Omental fat pad (tissue), 4 donors: ENCODE data around the gene CLASP1. TPM values are rescaled to one million over a fixed set of nuclear protein-coding genes. Genes with fewer than 3 reads are reported as not detected.

Experiments
- ATAC-seq: fragments of 150-250 bp; one replicate; pipeline ENCODE4 v1.9.1; 2016; ENCODE audit warnings: mild to moderate bottlenecking, moderate library complexity; ENCODE audit not compliant: low FRiP score
- DNase-seq: peaks from one replicate; pipeline ENCODE4 v3.0.0-alpha.2; 2019; ENCODE audit warnings: low spot score
- total RNA-seq, 4 donors: library from RNA; depleted of rRNA; stranded (reverse); fragments of >200 nt; gene quantifications; one replicate each; pipeline ENCODE4 v1.1.0, GENCODE V29; 2016
- TF ChIP-seq, protein P1 (sequence below), 3 donors: fragments of 450-650 bp; IDR thresholded peaks; one replicate each; pipeline ENCODE4 v1.5.1; 2016 to 2017; ENCODE audit warnings: antibody characterized with exemption in 3 of 3, mild to moderate bottlenecking in 3 of 3, moderate library complexity in 2 of 3

Gene CLASP1
- total RNA-seq, 4 donors from 2014 or later: 56.2 to 114 (median 64.5) TPM

DNA sequence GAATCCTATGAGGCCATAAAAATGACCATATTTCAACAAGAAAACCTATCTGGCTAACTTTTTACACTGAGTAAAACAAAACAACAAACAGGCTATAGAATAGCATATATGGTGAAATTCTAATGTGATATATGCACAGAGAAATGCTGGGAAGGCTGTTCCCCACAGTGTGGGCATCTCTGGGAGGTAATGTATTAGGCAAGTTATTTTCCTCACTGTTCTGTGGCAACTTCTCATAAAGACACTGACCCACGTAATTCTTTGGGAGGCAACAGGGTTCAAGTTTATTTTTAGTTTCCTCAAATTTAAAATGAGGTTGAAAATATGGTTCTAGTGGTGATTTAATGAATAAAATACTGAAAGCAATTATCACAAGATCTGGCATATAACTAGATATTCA lies 71.9 kb downstream of the CLASP1 start:
- ATAC-seq (no peak), DNase-seq (no peak)
- TF ChIP-seq, protein P1, sequence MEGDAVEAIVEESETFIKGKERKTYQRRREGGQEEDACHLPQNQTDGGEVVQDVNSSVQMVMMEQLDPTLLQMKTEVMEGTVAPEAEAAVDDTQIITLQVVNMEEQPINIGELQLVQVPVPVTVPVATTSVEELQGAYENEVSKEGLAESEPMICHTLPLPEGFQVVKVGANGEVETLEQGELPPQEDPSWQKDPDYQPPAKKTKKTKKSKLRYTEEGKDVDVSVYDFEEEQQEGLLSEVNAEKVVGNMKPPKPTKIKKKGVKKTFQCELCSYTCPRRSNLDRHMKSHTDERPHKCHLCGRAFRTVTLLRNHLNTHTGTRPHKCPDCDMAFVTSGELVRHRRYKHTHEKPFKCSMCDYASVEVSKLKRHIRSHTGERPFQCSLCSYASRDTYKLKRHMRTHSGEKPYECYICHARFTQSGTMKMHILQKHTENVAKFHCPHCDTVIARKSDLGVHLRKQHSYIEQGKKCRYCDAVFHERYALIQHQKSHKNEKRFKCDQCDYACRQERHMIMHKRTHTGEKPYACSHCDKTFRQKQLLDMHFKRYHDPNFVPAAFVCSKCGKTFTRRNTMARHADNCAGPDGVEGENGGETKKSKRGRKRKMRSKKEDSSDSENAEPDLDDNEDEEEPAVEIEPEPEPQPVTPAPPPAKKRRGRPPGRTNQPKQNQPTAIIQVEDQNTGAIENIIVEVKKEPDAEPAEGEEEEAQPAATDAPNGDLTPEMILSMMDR (IDR thresholded peaks at IDR 0.05): no peak

DNA sequence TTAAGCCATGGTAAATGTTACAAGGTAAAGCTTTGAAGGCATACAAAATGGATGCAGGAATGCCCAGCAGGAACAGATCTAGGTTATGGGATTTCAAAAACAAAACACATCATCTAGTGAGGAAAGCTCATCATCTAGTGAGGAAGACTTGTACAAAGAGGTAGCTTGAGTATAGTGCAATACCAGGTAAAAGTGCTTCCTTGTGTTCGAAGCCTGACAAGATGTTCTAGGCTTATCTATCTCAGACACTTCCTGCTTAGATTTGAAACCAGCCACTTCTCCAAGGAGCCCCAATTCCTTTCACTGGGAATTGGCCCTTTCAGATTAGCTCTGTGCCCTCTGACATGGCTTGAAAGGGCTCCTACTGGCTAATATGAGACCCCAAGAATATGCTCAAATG lies 73.0 kb downstream of the CLASP1 start:
- TF ChIP-seq, protein P1 (IDR thresholded peaks at IDR 0.05): no peak
- DNase-seq (no peak), ATAC-seq (no peak)

DNA sequence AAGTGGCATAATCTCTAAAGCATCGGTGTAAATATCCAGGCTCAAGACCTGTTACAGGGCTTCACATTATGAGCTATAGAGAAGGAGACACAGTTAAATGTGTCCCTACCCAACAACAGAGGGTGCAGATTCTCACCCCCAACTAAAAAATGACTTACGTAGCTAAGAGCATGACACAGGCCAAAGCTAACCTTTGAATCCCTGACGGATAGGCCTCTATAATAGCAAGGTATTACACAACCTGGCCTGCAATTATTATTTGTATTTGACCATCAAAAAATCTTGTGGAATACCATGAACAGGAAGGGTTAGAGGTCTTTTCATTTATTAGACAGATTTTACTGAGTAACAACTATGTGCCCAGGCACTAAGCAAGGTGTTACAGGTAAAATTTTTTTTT lies 73.5 kb downstream of the CLASP1 start:
- TF ChIP-seq, protein P1 (IDR thresholded peaks at IDR 0.05): no peak
- DNase-seq: no peak
- ATAC-seq: no peak

DNA sequence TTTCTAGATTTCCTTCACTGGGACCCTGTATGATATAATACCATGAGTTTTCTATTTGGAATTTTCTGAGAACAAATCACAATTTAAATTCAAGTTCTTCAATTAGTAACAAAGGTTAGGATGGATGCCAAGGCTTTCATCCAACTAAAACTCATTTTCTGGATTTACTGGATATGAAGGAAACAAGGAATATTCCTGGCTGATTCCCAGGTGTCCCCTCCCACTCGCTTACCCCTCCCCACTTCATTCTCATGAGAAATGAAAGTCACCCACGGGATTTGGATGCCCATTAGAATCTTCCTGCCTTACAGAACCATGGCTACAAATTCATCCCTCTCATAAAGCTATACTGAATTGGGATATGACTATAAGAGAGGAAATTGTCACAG lies 78.6 kb downstream of the CLASP1 start:
- no peak for DNase-seq
- ATAC-seq: no peak
- TF ChIP-seq, protein P1 (IDR thresholded peaks at IDR 0.05): no peak

DNA sequence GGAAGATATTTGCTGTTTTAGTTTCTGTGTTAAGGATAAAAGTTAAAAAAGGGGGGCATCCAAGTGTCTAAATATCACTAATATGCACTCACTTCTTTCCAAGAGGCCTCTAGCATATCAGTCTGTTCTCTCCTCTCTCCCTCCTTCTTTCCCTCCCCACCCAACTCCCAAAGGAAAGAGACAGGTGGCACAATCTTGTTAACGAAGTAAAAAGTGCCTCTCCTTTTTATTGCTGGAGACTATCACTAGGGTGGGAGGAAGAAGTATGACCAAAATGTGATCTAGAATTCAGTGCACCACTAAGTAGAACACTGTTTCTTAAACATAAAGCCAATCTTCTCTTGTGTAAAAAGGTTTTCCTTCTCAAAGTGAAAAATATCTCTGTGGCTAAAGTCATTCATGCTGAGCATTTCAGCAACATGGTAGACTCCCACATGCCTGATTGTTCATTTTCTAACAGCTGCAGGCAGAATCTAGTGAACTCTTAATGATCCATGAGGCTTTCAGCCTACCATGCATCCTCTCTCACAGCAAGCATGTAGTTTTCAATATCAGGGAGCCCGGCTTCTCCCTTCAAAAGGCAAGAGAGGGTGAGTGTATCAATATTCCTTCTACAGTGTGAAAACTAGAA lies 79.1 kb downstream of the CLASP1 start:
- DNase-seq: no peak
- TF ChIP-seq, protein P1 (IDR thresholded peaks at IDR 0.05): no peak
- no peak for ATAC-seq

DNA sequence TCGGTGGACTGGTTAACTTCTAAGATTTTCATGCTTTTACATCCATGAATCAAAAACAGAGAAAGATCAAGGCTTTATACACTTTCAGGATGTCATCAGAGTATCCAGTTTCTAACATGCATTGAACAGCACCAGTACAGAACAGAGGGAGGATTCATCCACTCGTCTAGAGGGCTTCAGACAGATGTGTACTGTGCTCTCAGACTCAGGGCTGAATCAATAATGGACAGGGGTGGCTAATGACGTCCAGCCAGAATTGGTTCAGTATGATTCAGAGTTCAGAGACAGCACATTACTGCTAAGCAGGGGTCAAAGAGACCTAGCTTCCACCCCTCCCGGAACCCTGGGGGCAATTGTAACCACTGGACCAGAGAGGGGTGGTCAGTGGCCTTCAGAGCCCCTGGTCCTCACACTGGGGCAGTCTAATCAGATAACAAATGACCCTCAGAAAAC lies 81.3 kb downstream of the CLASP1 start:
- no peak for DNase-seq
- ATAC-seq: no peak
- TF ChIP-seq, protein P1 (IDR thresholded peaks at IDR 0.05): no peak

DNA sequence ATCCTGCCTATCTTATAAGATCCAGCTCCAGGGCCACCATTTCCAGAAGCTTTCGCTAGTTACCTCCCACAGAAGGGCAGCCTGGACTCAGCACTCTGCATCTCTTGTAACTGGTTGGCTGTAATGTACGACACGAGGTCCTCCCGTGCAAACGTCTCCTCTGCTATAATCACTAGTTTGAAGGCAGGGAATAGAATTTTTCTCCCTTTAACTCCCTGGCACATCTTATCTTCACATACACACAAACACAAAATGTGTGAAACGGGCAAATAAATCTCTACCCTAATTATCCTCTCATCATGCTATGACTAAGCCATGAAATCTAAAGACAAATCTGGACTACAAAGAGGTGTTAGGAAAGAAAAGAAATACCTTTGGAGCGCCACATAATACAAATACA lies 81.8 kb downstream of the CLASP1 start:
- TF ChIP-seq, protein P1 (IDR thresholded peaks at IDR 0.05): no peak
- ATAC-seq (no peak), DNase-seq (no peak)
